HepG2 (cell line): ENCODE data around the gene KSR1. TPM values are rescaled to one million over a fixed set of nuclear protein-coding genes. Genes with fewer than 3 reads are reported as not detected.

Experiments
- KDM6A ChIP-seq: IDR thresholded peaks from 2 replicates; pipeline ENCODE4 v1.6.1; 2016; ENCODE audit warnings: low read depth
- NRL ChIP-seq: sonication (generic); formaldehyde crosslinking; IDR thresholded peaks from 2 replicates; pipeline ENCODE4 v1.5.0; 2020; ENCODE audit warnings: missing genetic modification reagents, mild to moderate bottlenecking, moderate library complexity, borderline replicate concordance
- SIN3A ChIP-seq: IDR thresholded peaks from 2 replicates; pipeline ENCODE4 v1.6.1; 2011; ENCODE audit warnings: low read depth, mild to moderate bottlenecking, control low read depth, low read length, borderline replicate concordance
- SP1 ChIP-seq, 2 experiments: fragments of 450-650 bp in 1 of 2; sonication (generic) in 1 of 2; formaldehyde crosslinking in 1 of 2; IDR thresholded peaks; 2 replicates each; pipeline versions ENCODE4 v1.4.0 to v1.6.1; 2016 to 2020; ENCODE audit warnings: missing genetic modification reagents in 1 of 2
- TBX2 ChIP-seq: sonication (generic); formaldehyde crosslinking; IDR thresholded peaks from 2 replicates; pipeline ENCODE4 v1.5.0; 2020; ENCODE audit warnings: missing genetic modification reagents, mild to moderate bottlenecking, borderline replicate concordance
- ZBTB21 ChIP-seq: sonication (generic); formaldehyde crosslinking; IDR thresholded peaks from 2 replicates; pipeline ENCODE4 v1.4.0; 2020; ENCODE audit warnings: missing genetic modification reagents
- ZFX ChIP-seq: sonication (generic); formaldehyde crosslinking; IDR thresholded peaks from 2 replicates; pipeline ENCODE4 v1.4.0; 2020; ENCODE audit warnings: mild to moderate bottlenecking, low read depth, missing genetic modification reagents, moderate library complexity
- ZMAT3 ChIP-seq: sonication (generic); formaldehyde crosslinking; conservative IDR thresholded peaks from 2 replicates; pipeline ENCODE4 v1.7.0; 2021; ENCODE audit warnings: missing genetic modification reagents
- ZNF230 ChIP-seq: sonication (generic); formaldehyde crosslinking; IDR thresholded peaks from 2 replicates; pipeline ENCODE4 v1.4.0; 2020; ENCODE audit warnings: mild to moderate bottlenecking, missing genetic modification reagents
- ZNF234 ChIP-seq: sonication (generic); formaldehyde crosslinking; conservative IDR thresholded peaks from 2 replicates; pipeline ENCODE4 v1.5.1; 2020; ENCODE audit warnings: mild to moderate bottlenecking, missing genetic modification reagents
- ZNF329 ChIP-seq: sonication (generic); formaldehyde crosslinking; IDR thresholded peaks from 2 replicates; pipeline ENCODE4 v1.9.0; 2021; ENCODE audit warnings: low read depth, mild to moderate bottlenecking, missing genetic modification reagents
- ZNF337 ChIP-seq: sonication (generic); formaldehyde crosslinking; IDR thresholded peaks from 2 replicates; pipeline ENCODE4 v1.5.1; 2020; ENCODE audit warnings: missing genetic modification reagents, low read depth, mild to moderate bottlenecking, borderline replicate concordance
- ZNF431 ChIP-seq: sonication (generic); formaldehyde crosslinking; IDR thresholded peaks from 2 replicates; pipeline ENCODE4 v1.9.0; 2022; ENCODE audit warnings: missing genetic modification reagents, low read depth, mild to moderate bottlenecking, borderline replicate concordance
- ZNF441 ChIP-seq: sonication (generic); formaldehyde crosslinking; IDR thresholded peaks from 2 replicates; pipeline ENCODE4 v1.7.0; 2021; ENCODE audit warnings: missing genetic modification reagents, borderline replicate concordance
- ZNF530 ChIP-seq: sonication (generic); formaldehyde crosslinking; IDR thresholded peaks from 2 replicates; pipeline ENCODE4 v1.5.0; 2020; ENCODE audit warnings: low read depth, mild to moderate bottlenecking, missing genetic modification reagents
- ZNF710 ChIP-seq: sonication (generic); formaldehyde crosslinking; IDR thresholded peaks from 2 replicates; pipeline ENCODE4 v1.5.0; 2020; ENCODE audit warnings: mild to moderate bottlenecking, missing genetic modification reagents, borderline replicate concordance
- ZNF770 ChIP-seq: sonication (generic); formaldehyde crosslinking; IDR thresholded peaks from 2 replicates; pipeline ENCODE4 v1.5.0; 2020; ENCODE audit warnings: mild to moderate bottlenecking, missing genetic modification reagents
- polyA plus RNA-seq, 8 experiments: library from polyadenylated mRNA; depleted of rRNA in 3 of 8; stranded (reverse) in 7 of 8; unstranded in 1 of 8; fragments of >200 nt; fragmentation: Illumina TruSeq in 4 of 8; extraction: Trizol in 4 of 8; gene quantifications; 2 replicates each; pipeline versions ENCODE4 v1.2.1 to v1.2.3, GENCODE V29; 2011 to 2016; ENCODE audit warnings: low read depth in 4 of 8, missing spikeins in 1 of 8, mixed read lengths in 1 of 8; ENCODE audit not compliant: insufficient read depth in 1 of 8
- total RNA-seq, 5 experiments: library from RNA; depleted of rRNA; stranded (reverse); fragments of >200 nt; fragmentation: Illumina TruSeq; extraction: Trizol; gene quantifications; 2 replicates each; pipeline ENCODE4 v1.2.3, GENCODE V29; 2016; ENCODE audit warnings: low read depth in 1 of 5
- TF ChIP-seq, protein P1 (sequence below): sonication (generic); formaldehyde crosslinking; IDR thresholded peaks from 2 replicates; pipeline ENCODE4 v1.5.0; 2020; ENCODE audit warnings: mild to moderate bottlenecking, missing genetic modification reagents
- TF ChIP-seq, protein P2 (sequence below): sonication (generic); formaldehyde crosslinking; IDR thresholded peaks from 2 replicates; pipeline ENCODE4 v1.5.0; 2020; ENCODE audit warnings: missing genetic modification reagents, mild to moderate bottlenecking, borderline replicate concordance
- TF ChIP-seq, protein P3 (sequence below): sonication (generic); formaldehyde crosslinking; IDR thresholded peaks from 2 replicates; pipeline ENCODE4 v1.5.0; 2020; ENCODE audit warnings: missing genetic modification reagents

Gene KSR1
- total and polyA plus RNA-seq, 2 of the 13 experiments (the other 11 are each of a cell fraction or from before 2014, with no cell fraction given) = 10.1 to 16.6 TPM

DNA sequence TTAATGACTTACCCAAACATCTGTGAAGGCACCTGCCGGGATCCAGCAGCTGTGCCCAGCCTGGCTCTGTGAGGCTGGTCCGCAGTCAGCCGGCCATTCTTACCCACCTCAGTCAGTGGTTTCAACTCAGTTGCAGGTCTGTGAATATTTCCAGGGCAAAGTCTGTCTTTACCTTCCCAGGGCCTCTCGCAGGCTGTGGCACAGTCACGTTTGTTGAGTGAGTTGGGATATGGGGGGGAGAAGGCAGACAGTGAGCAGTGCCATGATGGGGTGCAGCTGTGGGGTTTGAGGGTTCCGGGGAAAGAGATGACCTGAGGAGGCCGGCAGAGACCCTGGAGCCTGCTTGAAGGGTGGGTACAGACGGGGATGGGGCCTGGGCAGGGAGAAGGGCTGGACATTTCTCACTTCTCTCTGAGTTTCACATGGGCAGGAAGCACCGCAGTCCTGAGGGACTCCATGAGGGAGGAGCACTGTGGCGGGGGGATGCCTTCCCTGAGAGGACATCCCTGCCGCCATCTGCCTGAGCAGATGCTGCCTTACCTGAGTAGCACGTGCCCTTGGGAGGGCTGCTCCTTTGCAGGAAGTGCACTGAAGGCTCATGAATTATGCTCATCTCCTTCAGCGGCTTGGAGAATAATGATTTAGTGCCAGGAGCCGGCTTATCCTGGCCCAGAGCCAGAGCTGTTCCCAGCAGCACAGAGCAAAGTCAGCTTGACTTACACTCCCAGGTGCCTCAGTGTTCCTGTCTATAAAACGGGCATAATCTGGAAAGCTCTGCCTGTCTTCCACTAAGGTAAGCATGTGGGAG is 48.1 kb downstream of the KSR1 start (continued):
- TF ChIP-seq, protein P1, sequence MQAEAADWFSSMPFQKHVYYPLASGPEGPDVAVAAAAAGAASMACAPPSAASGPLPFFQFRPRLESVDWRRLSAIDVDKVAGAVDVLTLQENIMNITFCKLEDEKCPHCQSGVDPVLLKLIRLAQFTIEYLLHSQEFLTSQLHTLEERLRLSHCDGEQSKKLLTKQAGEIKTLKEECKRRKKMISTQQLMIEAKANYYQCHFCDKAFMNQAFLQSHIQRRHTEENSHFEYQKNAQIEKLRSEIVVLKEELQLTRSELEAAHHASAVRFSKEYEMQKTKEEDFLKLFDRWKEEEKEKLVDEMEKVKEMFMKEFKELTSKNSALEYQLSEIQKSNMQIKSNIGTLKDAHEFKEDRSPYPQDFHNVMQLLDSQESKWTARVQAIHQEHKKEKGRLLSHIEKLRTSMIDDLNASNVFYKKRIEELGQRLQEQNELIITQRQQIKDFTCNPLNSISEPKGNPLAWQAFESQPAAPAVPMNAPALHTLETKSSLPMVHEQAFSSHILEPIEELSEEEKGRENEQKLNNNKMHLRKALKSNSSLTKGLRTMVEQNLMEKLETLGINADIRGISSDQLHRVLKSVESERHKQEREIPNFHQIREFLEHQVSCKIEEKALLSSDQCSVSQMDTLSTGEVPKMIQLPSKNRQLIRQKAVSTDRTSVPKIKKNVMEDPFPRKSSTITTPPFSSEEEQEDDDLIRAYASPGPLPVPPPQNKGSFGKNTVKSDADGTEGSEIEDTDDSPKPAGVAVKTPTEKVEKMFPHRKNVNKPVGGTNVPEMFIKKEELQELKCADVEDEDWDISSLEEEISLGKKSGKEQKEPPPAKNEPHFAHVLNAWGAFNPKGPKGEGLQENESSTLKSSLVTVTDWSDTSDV (CRISPR knock-in tag) = no peak
- TF ChIP-seq ZNF530 = no peak
- TF ChIP-seq ZMAT3 (CRISPR knock-in tag) = no peak
- TF ChIP-seq ZNF441 = no peak
- peak; percentile 23; the same call in 1 of the 2 replicates for TF ChIP-seq ZFX (CRISPR knock-in tag)
- TF ChIP-seq, protein P2, sequence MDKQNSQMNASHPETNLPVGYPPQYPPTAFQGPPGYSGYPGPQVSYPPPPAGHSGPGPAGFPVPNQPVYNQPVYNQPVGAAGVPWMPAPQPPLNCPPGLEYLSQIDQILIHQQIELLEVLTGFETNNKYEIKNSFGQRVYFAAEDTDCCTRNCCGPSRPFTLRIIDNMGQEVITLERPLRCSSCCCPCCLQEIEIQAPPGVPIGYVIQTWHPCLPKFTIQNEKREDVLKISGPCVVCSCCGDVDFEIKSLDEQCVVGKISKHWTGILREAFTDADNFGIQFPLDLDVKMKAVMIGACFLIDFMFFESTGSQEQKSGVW (CRISPR knock-in tag) = no peak
- TF ChIP-seq ZNF230 (CRISPR knock-in tag) = no peak
- TF ChIP-seq SIN3A = no peak
- TF ChIP-seq KDM6A = no peak
- peak; percentile 46; the same call in 1 of the 2 replicates for TF ChIP-seq NRL (CRISPR knock-in tag)
- TF ChIP-seq ZNF770 (CRISPR knock-in tag) = no peak
- TF ChIP-seq ZNF710 (CRISPR knock-in tag) = no peak
- TF ChIP-seq ZNF329 (CRISPR knock-in tag) = no peak
- TF ChIP-seq ZBTB21 (CRISPR knock-in tag) = no peak
- TF ChIP-seq SP1 (IDR thresholded peaks at IDR 0.05) = no peak
- no peak for TF ChIP-seq SP1 (CRISPR knock-in tag; IDR thresholded peaks at IDR 0.05)
- TF ChIP-seq ZNF234 = no peak
- TF ChIP-seq ZNF337 (CRISPR knock-in tag) = no peak
- TF ChIP-seq, protein P3, sequence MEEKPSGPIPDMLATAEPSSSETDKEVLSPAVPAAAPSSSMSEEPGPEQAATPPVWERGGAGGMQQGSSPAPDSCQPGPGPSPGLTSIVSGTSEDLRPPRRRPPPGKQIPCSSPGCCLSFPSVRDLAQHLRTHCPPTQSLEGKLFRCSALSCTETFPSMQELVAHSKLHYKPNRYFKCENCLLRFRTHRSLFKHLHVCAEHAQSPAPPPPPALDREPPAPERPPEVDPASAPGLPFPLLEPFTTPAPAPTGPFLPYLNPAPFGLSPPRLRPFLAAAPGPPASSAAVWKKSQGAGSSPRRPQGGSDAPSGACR (CRISPR knock-in tag) = no peak
- TF ChIP-seq TBX2 (CRISPR knock-in tag) = peak; percentile 29; the same call in 1 of the 2 replicates
- no peak for TF ChIP-seq ZNF431
